IMR-90 (cell line): ENCODE data around the gene ARSB. TPM values are rescaled to one million over a fixed set of nuclear protein-coding genes. Genes with fewer than 3 reads are reported as not detected.

Experiments
- ATAC-seq: fragments of 200-7000 bp; cut with Tn5 transposase; 2 replicates; pipeline ENCODE4 v1.9.1; 2020; ENCODE audit warnings: low read depth, mild to moderate bottlenecking, moderate library complexity
- BruUV-seq: library from RNA; stranded (reverse); fragments of 400-500 nt; replicated peaks from 2 replicates; lab custom pipeline; 2021; lab: Mats Ljungman, UMichigan
- CTCF ChIA-PET: fragments of 300-600 bp; formaldehyde crosslinking; extraction: SDS; loops from one replicate; lab custom pipeline; 2021; ENCODE audit warnings: antibody characterized with exemption; lab: Yijun Ruan, JAX
- POLR2A ChIA-PET: fragments of 300-600 bp; sonication (Branson Sonifier 250); formaldehyde crosslinking; loops from one replicate; lab custom pipeline; 2022; ENCODE audit warnings: antibody characterized with exemption; ENCODE audit not compliant: unreplicated experiment; lab: Charles Lee
- DNase-seq: peaks from one replicate; pipeline ENCODE4 v3.0.0; 2013
- H2AFZ ChIP-seq: replicated peaks from 2 replicates; pipeline ENCODE3; 2013; ENCODE audit warnings: low read length, mild to moderate bottlenecking; ENCODE audit not compliant: poor library complexity
- H2AK5ac ChIP-seq: 2 replicates; pipeline ENCODE4 v1.6.1; 2013; ENCODE audit warnings: low read depth, low read length, inconsistent platforms
- H2AK9ac ChIP-seq: replicated peaks from 2 replicates; pipeline ENCODE3; 2013; ENCODE audit warnings: mild to moderate bottlenecking, low read depth, low read length, moderate library complexity; ENCODE audit not compliant: poor library complexity
- H2BK120ac ChIP-seq: 2 replicates; pipeline ENCODE4 v1.6.1; 2013; ENCODE audit warnings: low read depth, low read length, inconsistent platforms
- H2BK15ac ChIP-seq: 3 replicates; pipeline ENCODE4 v1.6.1; 2013; ENCODE audit warnings: low read depth, low read length, inconsistent platforms
- H2BK20ac ChIP-seq: 2 replicates; pipeline ENCODE4 v1.6.1; 2013; ENCODE audit warnings: low read depth, mild to moderate bottlenecking, inconsistent platforms, low read length, moderate library complexity
- H2BK5ac ChIP-seq: 2 replicates; pipeline ENCODE4 v1.6.1; 2013; ENCODE audit warnings: mild to moderate bottlenecking, low read depth, low read length, inconsistent platforms; ENCODE audit not compliant: poor library complexity, severe bottlenecking
- H3K14ac ChIP-seq: replicated peaks from 2 replicates; pipeline ENCODE4 v1.6.1; 2013; ENCODE audit warnings: low read depth, low read length, inconsistent platforms
- H3K18ac ChIP-seq: 2 replicates; pipeline ENCODE4 v1.6.1; 2013; ENCODE audit warnings: low read depth, low read length, control low read depth
- H3K23ac ChIP-seq: 2 replicates; pipeline ENCODE4 v1.6.1; 2013; ENCODE audit warnings: low read depth, low read length, inconsistent platforms
- H3K27ac ChIP-seq: 2 replicates; pipeline ENCODE4 v1.5.1; 2013; ENCODE audit warnings: mild to moderate bottlenecking, control low read depth, low read length; ENCODE audit not compliant: insufficient read depth
- H3K27me3 ChIP-seq: 2 replicates; pipeline ENCODE4 v1.6.1; 2013; ENCODE audit warnings: low read length; ENCODE audit not compliant: control insufficient read depth, insufficient read depth
- H3K36me3 ChIP-seq: 2 replicates; pipeline ENCODE4 v1.6.1; 2013; ENCODE audit warnings: low read length, mixed read lengths; ENCODE audit not compliant: control insufficient read depth, insufficient read depth
- H3K4ac ChIP-seq: 2 replicates; pipeline ENCODE4 v1.6.1; 2013; ENCODE audit warnings: low read depth, low read length, inconsistent platforms
- H3K4me1 ChIP-seq: 2 replicates; pipeline ENCODE4 v1.6.1; 2013; ENCODE audit warnings: low read length, mixed read lengths; ENCODE audit not compliant: control insufficient read depth, insufficient read depth
- H3K4me2 ChIP-seq: 2 replicates; pipeline ENCODE4 v1.6.1; 2013; ENCODE audit warnings: low read depth, mild to moderate bottlenecking, control low read depth, low read length, moderate library complexity
- H3K4me3 ChIP-seq: 2 replicates; pipeline ENCODE4 v1.5.1; 2013; ENCODE audit warnings: low read depth, mild to moderate bottlenecking, control low read depth, low read length, moderate library complexity; ENCODE audit not compliant: insufficient read depth
- H3K56ac ChIP-seq: 2 replicates; pipeline ENCODE4 v1.6.1; 2013; ENCODE audit warnings: low read length, inconsistent platforms; ENCODE audit not compliant: insufficient read depth; ENCODE audit errors: extremely low read depth
- H3K79me1 ChIP-seq, 2 experiments: 2 replicates each; pipeline ENCODE4 v1.6.1; 2013; ENCODE audit warnings: low read length in 2 of 2, inconsistent platforms in 1 of 2, low read depth in 1 of 2
- H3K9ac ChIP-seq: 2 replicates; pipeline ENCODE4 v1.6.1; 2013; ENCODE audit warnings: low read depth, low read length, control low read depth
- H3K9me1 ChIP-seq: 2 replicates; pipeline ENCODE4 v1.6.1; 2013; ENCODE audit warnings: low read length, inconsistent platforms; ENCODE audit not compliant: insufficient read depth
- H3K9me3 ChIP-seq: 2 replicates; pipeline ENCODE4 v1.6.1; 2013; ENCODE audit warnings: low read length; ENCODE audit not compliant: control insufficient read depth, insufficient read depth
- H4K20me1 ChIP-seq: 2 replicates; pipeline ENCODE4 v1.6.1; 2013; ENCODE audit warnings: low read length, inconsistent platforms; ENCODE audit not compliant: insufficient read depth
- H4K5ac ChIP-seq: 2 replicates; pipeline ENCODE4 v1.6.1; 2013; ENCODE audit warnings: mild to moderate bottlenecking, low read depth, low read length, control low read depth
- H4K8ac ChIP-seq, 2 experiments: 2 replicates each; pipeline ENCODE4 v1.6.1; 2013; ENCODE audit warnings: low read depth in 2 of 2, low read length in 2 of 2, control low read depth in 1 of 2, inconsistent platforms in 1 of 2
- H4K91ac ChIP-seq: 2 replicates; pipeline ENCODE4 v1.6.1; 2013; ENCODE audit warnings: low read depth, low read length, inconsistent platforms; ENCODE audit not compliant: insufficient read depth
- MAZ ChIP-seq: IDR thresholded peaks from 2 replicates; pipeline ENCODE4 v1.6.1; 2012; ENCODE audit warnings: low read depth, mild to moderate bottlenecking, low read length, improper control_type of control experiment, moderate library complexity, borderline replicate concordance
- WGBS, 2 experiments: methylation state at CpG; one replicate each; pipeline versions ENCODE4 v1.1.5 to v1.1.7; 2013; ENCODE audit warnings: missing lambda C conversion rate in 2 of 2; ENCODE audit not compliant: insufficient read length in 1 of 2; ENCODE audit errors: extremely low coverage in 2 of 2; 5-methylcytosine and 5-hydroxymethylcytosine counted together
- dilution Hi-C: fragments of 300-500 bp; cut with HindIII; formaldehyde crosslinking; loops from one replicate; pipeline ENCODE4 v1.14.3; 2018; ENCODE audit warnings: low sequenced_read_pairs; ENCODE audit not compliant: unreplicated experiment
- in situ Hi-C: fragments of 300-500 bp; cut with MboI; formaldehyde crosslinking; loops from 3 replicates; pipeline ENCODE4 v1.14.3; 2019; ENCODE audit warnings: low sequenced_read_pairs, inconsistent platforms, mixed read lengths
- intact Hi-C: fragments of 100-400 bp; cut with micrococcal nuclease; formaldehyde crosslinking; loops from 2 replicates; pipeline ENCODE4 v1.10.0; 2022
- polyA plus RNA-seq, 3 experiments: library from polyadenylated mRNA; depleted of rRNA; stranded (reverse); fragments of >200 nt; gene quantifications; 2 replicates each; pipeline ENCODE4 v1.2.3, GENCODE V29; 2012; ENCODE audit warnings: low replicate concordance in 1 of 3
- total RNA-seq: library from RNA; depleted of rRNA; stranded (reverse); fragments of >200 nt; gene quantifications from 2 replicates; pipeline ENCODE4 v1.2.3, GENCODE V29; 2012

The ARSB gene
- total and polyA plus RNA-seq, 2 of the 4 experiments (the other 2 are of a cell fraction), result 16.0 to 16.3 TPM

GRCh38 chr5:79022771-79023170 is 37.7 kb upstream of the ARSB start:
- WGBS, 2 experiments, result no CpG with 5 or more reads among the region's 2 CpGs
- Histone ChIP-seq H3K9me3 (no peaks in the 10 kb centered on the region), H2BK15ac (no peak overlapping the region), H3K79me1 (no peaks in the 10 kb centered on the region), H2AK5ac (no peak overlapping the region), H3K27me3 (peaks cover 8% of the 10 kb centered on the region), H4K8ac (no peak overlapping the region), H2BK120ac (no peak overlapping the region), H3K4me2 (no peak overlapping the region), H3K56ac (no peak overlapping the region), H3K9me1 (peaks cover 5% of the 10 kb centered on the region), H3K36me3 (no peaks in the 10 kb centered on the region), H3K23ac (no peak overlapping the region), H3K9ac (no peak overlapping the region), H2AFZ (no peak overlapping the region), H3K14ac (no peak overlapping the region), H3K4ac (no peak overlapping the region), H4K91ac (no peak overlapping the region), H3K4me3 (no peak overlapping the region), H4K5ac (no peak overlapping the region), H3K27ac (no peak overlapping the region), H4K20me1 (no peaks in the 10 kb centered on the region), H2BK5ac (no peak overlapping the region), H2BK20ac (peak overlapping the region; percentile 16; the same call in 1 of the 2 replicates), H3K4me1 (peaks cover 5% of the 10 kb centered on the region), H2AK9ac (no peak overlapping the region), H3K18ac (no peak overlapping the region)
- intact Hi-C loops, result loop anchor here (5.0 to 10.0 kb wide), 5 partner anchors 40 to 1848 kb away; partner anchors contain the start of genes JMY and TENT2
- in situ Hi-C loops, result loop anchor here (10.0 kb wide), 1 partner anchor 442 kb away; no protein-coding TSS in a partner anchor
- ChIA-PET CTCF (interaction anchor here (1.1 to 9.5 kb wide), 2 partner anchors 109 to 1061 kb away, joined by 3 to 115 read pairs; no protein-coding TSS in a partner anchor), POLR2A (no interaction called here)
- ATAC-seq, result no peak
- no TSS peak for BruUV-seq
- TF ChIP-seq MAZ, result no peak
- no peak for DNase-seq
- dilution Hi-C loops, result no loop called here
